Cardiac muscle cell (in vitro differentiated cells and primary cell): ENCODE data around the gene B4GALNT3. TPM values are rescaled to one million over a fixed set of nuclear protein-coding genes. Genes with fewer than 3 reads are reported as not detected.

Experiments
- DNase-seq, 2 donors: peaks; one replicate each; pipeline versions ENCODE4 v3.0.0 to v3.0.0-alpha.2; 2010 to 2017; ENCODE audit warnings: low read depth in 1 of 2, low spot score in 1 of 2
- H3K27ac ChIP-seq: fragments of 200-600 bp; sonication (generic); 2 replicates; pipeline ENCODE4 v1.5.1; 2016
- H3K27me3 ChIP-seq: fragments of 200-600 bp; sonication (generic); 2 replicates; pipeline ENCODE4 v1.6.0; 2016; ENCODE audit warnings: control low read depth
- H3K36me3 ChIP-seq: fragments of 200-600 bp; sonication (generic); 2 replicates; pipeline ENCODE4 v1.5.1; 2016; ENCODE audit warnings: control low read depth
- H3K4me1 ChIP-seq: fragments of 200-600 bp; sonication (generic); 2 replicates; pipeline ENCODE4 v1.8.1; 2017; ENCODE audit warnings: low read depth, mild to moderate bottlenecking, mixed run types
- H3K4me3 ChIP-seq: fragments of 200-600 bp; sonication (generic); 2 replicates; pipeline ENCODE4 v1.5.1; 2016; ENCODE audit warnings: mild to moderate bottlenecking
- H3K9me3 ChIP-seq: fragments of 200-600 bp; sonication (generic); 2 replicates; pipeline ENCODE4 v1.5.1; 2017; ENCODE audit warnings: low read depth, mild to moderate bottlenecking, control low read depth
- polyA plus RNA-seq: library from polyadenylated mRNA; unstranded; fragments of >200 nt; fragmentation: Nextera tagmentation; extraction: Ambion mirVana; gene quantifications from 2 replicates; pipeline ENCODE4 v1.2.1, GENCODE V29; 2016
- total RNA-seq: library from RNA; depleted of rRNA; stranded (reverse); fragments of >200 nt; gene quantifications from 2 replicates; pipeline ENCODE4 v1.2.3, GENCODE V29; 2016
- TF ChIP-seq, protein P1 (sequence below): IDR thresholded peaks from 2 replicates; pipeline ENCODE4 v1.5.1; 2012; ENCODE audit warnings: low read depth, mild to moderate bottlenecking, low read length

The B4GALNT3 gene
- total and polyA plus RNA-seq, 2 experiments from 2014 or later: 23.7 to 38.6 TPM

- H3K4me1 ChIP-seq: peaks cover 40% of the 10 kb centered on the region
- H3K27ac ChIP-seq: no peak overlapping the region
- no peaks in the 10 kb centered on the region for H3K9me3 ChIP-seq
- H3K27me3 ChIP-seq: no peaks in the 10 kb centered on the region
- no peak for DNase-seq
- H3K4me3 ChIP-seq: no peak overlapping the region
- no peaks in the 10 kb centered on the region for H3K36me3 ChIP-seq
- TF ChIP-seq, protein P1, sequence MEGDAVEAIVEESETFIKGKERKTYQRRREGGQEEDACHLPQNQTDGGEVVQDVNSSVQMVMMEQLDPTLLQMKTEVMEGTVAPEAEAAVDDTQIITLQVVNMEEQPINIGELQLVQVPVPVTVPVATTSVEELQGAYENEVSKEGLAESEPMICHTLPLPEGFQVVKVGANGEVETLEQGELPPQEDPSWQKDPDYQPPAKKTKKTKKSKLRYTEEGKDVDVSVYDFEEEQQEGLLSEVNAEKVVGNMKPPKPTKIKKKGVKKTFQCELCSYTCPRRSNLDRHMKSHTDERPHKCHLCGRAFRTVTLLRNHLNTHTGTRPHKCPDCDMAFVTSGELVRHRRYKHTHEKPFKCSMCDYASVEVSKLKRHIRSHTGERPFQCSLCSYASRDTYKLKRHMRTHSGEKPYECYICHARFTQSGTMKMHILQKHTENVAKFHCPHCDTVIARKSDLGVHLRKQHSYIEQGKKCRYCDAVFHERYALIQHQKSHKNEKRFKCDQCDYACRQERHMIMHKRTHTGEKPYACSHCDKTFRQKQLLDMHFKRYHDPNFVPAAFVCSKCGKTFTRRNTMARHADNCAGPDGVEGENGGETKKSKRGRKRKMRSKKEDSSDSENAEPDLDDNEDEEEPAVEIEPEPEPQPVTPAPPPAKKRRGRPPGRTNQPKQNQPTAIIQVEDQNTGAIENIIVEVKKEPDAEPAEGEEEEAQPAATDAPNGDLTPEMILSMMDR: no peak
These were observed 19.4 kb downstream of the B4GALNT3 start for GRCh38 chr12:479161-479560.

- Histone ChIP-seq H3K27me3 (no peaks in the 10 kb centered on the region), H3K4me1 (peaks cover 28% of the 10 kb centered on the region), H3K36me3 (no peaks in the 10 kb centered on the region), H3K9me3 (no peaks in the 10 kb centered on the region), H3K27ac (peak overlapping the region; percentile 91), H3K4me3 (no peak overlapping the region)
- peak; percentile 49 to 86 for DNase-seq
- TF ChIP-seq, protein P1: no peak
These were observed 21.4 kb downstream of the B4GALNT3 start for GRCh38 chr12:480831-481816.

- H3K27ac ChIP-seq: peak overlapping the region; percentile 91
- TF ChIP-seq, protein P1: no peak
- H3K9me3 ChIP-seq: no peaks in the 10 kb centered on the region
These were observed 22.3 kb downstream of the B4GALNT3 start for GRCh38 chr12:482061-482460.

DNA sequence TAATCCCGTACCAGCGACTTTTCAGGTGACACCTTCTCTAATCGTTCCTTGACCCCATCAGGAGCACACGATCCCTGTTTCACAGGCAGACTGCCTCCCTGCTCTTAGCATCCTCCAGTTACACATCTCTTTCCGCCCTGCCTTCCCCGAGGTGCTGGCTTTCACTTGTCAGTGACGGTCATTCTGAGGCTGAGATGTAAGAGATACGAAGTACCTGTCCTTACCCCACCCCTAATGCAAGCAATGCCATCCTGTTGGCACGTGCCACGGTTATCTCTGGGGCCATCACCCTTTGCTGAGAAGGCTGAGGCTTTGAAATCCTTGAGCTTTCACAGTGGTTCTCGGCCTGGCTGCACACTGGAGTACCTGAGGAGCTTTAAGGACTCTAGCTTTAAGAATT is 24.4 kb downstream of the B4GALNT3 start:
- H3K9me3 ChIP-seq: no peaks in the 10 kb centered on the region
- no peak for DNase-seq

More at GRCh38 chr12:482061-482460, 22.3 kb downstream of the B4GALNT3 start:
- no peak overlapping the region for H3K4me3 ChIP-seq
- H3K36me3 ChIP-seq: no peaks in the 10 kb centered on the region
- H3K27me3 ChIP-seq: no peaks in the 10 kb centered on the region
- H3K4me1 ChIP-seq: peaks cover 21% of the 10 kb centered on the region
- no peak for DNase-seq

GRCh38 chr12:490260-490659 is 30.5 kb downstream of the B4GALNT3 start:
- Histone ChIP-seq H3K27me3 (no peaks in the 10 kb centered on the region), H3K4me3 (no peak overlapping the region), H3K4me1 (no peaks in the 10 kb centered on the region), H3K36me3 (no peaks in the 10 kb centered on the region), H3K27ac (no peak overlapping the region), H3K9me3 (no peaks in the 10 kb centered on the region)
- TF ChIP-seq, protein P1: no peak
- no peak for DNase-seq

More for the DNA sequence above, 24.4 kb downstream of the B4GALNT3 start:
- no peak overlapping the region for H3K4me3 ChIP-seq
- H3K27me3 ChIP-seq: no peaks in the 10 kb centered on the region
- no peak overlapping the region for H3K27ac ChIP-seq
- H3K4me1 ChIP-seq: peaks cover 20% of the 10 kb centered on the region
- no peaks in the 10 kb centered on the region for H3K36me3 ChIP-seq
- TF ChIP-seq, protein P1: no peak
